Measurements from ENCODE around the gene MPV17L2. TPM values are rescaled to one million over a fixed set of nuclear protein-coding genes. Genes with fewer than 3 reads are reported as not detected.

MPV17L2 gene
- total and polyA plus RNA-seq, 2 donors (not counting 3 experiments of a cell fraction or from before 2014, with no cell fraction given): 13.8 to 27.6 TPM

DNA sequence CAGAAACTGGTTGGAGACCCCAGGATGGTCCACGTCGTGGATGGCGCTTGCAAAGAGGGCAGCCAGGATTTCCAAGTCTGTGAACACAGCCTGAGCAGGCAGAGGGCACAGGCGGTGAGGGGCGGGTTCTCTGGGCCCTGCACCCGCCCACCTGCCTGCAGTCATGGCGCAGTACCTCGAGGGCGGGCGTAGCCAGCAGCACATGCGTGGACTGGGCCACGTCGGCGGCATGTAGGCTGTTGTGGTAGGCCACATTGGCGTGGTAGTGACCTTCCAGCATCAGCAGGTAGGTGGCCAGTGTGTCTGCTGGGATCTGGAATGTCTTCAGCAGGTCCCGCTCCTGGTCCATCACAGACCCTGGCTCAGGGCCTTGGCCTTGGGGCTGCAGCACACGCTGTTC, 25.1 kb downstream of the MPV17L2 start:
- no peak overlapping the region for H2AFZ ChIP-seq (ENCODE audit: low read depth, low read length)
- DNase-seq (ENCODE audit: low read depth, low spot score) (no peak), FAIRE-seq (no peak)
- H3K27me3 ChIP-seq (ENCODE audit: control insufficient read depth in 2 of 2, insufficient read depth in 2 of 2, low read length in 2 of 2): peaks cover 0 to 2% of the 10 kb centered on the region in 2 experiments
- BruUV-seq (replicated peaks): no TSS peak
- H3K9ac ChIP-seq (replicated peaks; ENCODE audit: extremely low read depth, insufficient read depth, low read length): no peak overlapping the region
- H3K36me3 ChIP-seq (ENCODE audit: control insufficient read depth in 2 of 2, extremely low read depth in 1 of 2, insufficient read depth in 2 of 2, low read length in 2 of 2): no peaks in the 10 kb centered on the region
- ChIA-PET CTCF (interaction anchor here (3.9 kb wide), 1 partner anchor 10 kb away, joined by 18 read pairs; no protein-coding TSS in a partner anchor), POLR2A (no interaction called here)
- intact Hi-C loops (cut with micrococcal nuclease): no loop called here
- no peak overlapping the region for H3K4me2 ChIP-seq (ENCODE audit: insufficient read depth, low read length)
- H3K4me3 ChIP-seq (replicated peaks in 1 of 3; ENCODE audit: insufficient read depth in 1 of 3, low read depth in 1 of 3, low read length in 3 of 3): no peak overlapping the region
- H3K4me1 ChIP-seq (ENCODE audit: control insufficient read depth, extremely low read depth, insufficient read depth, low read length): no peaks in the 10 kb centered on the region
- H3K9me3 ChIP-seq (replicated peaks; ENCODE audit: control insufficient read depth, insufficient read depth, low read length): no peaks in the 10 kb centered on the region
- no peaks in the 10 kb centered on the region for H3K79me2 ChIP-seq (ENCODE audit: control insufficient read depth, insufficient read depth, low read length)
- no peaks in the 10 kb centered on the region for H3K9me1 ChIP-seq (replicated peaks; ENCODE audit: control insufficient read depth, extremely low read depth, insufficient read depth, low read length)
- H4K20me1 ChIP-seq (replicated peaks; ENCODE audit: control insufficient read depth, extremely low read depth, insufficient read depth, low read length): no peaks in the 10 kb centered on the region
- TF ChIP-seq POLR2AphosphoS5 (IDR thresholded peaks at IDR 0.05; ENCODE audit: insufficient read depth, low read depth, low read length) (no peak), MYC (IDR thresholded peaks at IDR 0.05; ENCODE audit: low read depth, low read length) (no peak), POLR2A (IDR thresholded peaks at IDR 0.05; ENCODE audit: low read depth, low read length) (no peak), EZH2 (IDR thresholded peaks at IDR 0.05; ENCODE audit: borderline replicate concordance, low read depth, low read length, severe bottlenecking) (no peak), FOS (IDR thresholded peaks at IDR 0.05; ENCODE audit: borderline replicate concordance, insufficient read depth, low read length) (no peak), JUN (IDR thresholded peaks at IDR 0.05; ENCODE audit: borderline replicate concordance, insufficient read depth, insufficient read length, low read depth) (no peak), GATA2 (IDR thresholded peaks at IDR 0.05; ENCODE audit: insufficient read depth, insufficient read length, low read depth, low read length) (no peak)
- TF ChIP-seq, protein P1, sequence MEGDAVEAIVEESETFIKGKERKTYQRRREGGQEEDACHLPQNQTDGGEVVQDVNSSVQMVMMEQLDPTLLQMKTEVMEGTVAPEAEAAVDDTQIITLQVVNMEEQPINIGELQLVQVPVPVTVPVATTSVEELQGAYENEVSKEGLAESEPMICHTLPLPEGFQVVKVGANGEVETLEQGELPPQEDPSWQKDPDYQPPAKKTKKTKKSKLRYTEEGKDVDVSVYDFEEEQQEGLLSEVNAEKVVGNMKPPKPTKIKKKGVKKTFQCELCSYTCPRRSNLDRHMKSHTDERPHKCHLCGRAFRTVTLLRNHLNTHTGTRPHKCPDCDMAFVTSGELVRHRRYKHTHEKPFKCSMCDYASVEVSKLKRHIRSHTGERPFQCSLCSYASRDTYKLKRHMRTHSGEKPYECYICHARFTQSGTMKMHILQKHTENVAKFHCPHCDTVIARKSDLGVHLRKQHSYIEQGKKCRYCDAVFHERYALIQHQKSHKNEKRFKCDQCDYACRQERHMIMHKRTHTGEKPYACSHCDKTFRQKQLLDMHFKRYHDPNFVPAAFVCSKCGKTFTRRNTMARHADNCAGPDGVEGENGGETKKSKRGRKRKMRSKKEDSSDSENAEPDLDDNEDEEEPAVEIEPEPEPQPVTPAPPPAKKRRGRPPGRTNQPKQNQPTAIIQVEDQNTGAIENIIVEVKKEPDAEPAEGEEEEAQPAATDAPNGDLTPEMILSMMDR (IDR thresholded peaks at IDR 0.05; ENCODE audit: extremely low read depth in 1 of 2, insufficient read depth in 1 of 2, low read depth in 1 of 2, low read length in 2 of 2): no peak
- TF ChIP-seq, protein P2, sequence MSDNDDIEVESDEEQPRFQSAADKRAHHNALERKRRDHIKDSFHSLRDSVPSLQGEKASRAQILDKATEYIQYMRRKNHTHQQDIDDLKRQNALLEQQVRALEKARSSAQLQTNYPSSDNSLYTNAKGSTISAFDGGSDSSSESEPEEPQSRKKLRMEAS (IDR thresholded peaks at IDR 0.05; ENCODE audit: insufficient read depth, insufficient read length): no peak
- no peak overlapping the region for H3K27ac ChIP-seq (ENCODE audit: insufficient read depth, low read depth, low read length)
- dilution Hi-C loops (cut with MboI; ENCODE audit: extremely low pct_ligation_motif_present, low sequenced_read_pairs): no loop called here
